Neural cell (in vitro differentiated cells): ENCODE data around the gene SLC7A14.

ENCODE experiments used
- CTCF ChIP-seq: fragments of 450-650 bp; IDR thresholded peaks from 2 replicates; pipeline ENCODE4 v1.5.1; 2014; ENCODE audit warnings: antibody characterized with exemption, mild to moderate bottlenecking, moderate library complexity; ENCODE audit not compliant: poor library complexity, severe bottlenecking
- EP300 ChIP-seq: fragments of 450-650 bp; conservative IDR thresholded peaks from 2 replicates; pipeline ENCODE4 v1.6.1; 2014; ENCODE audit warnings: antibody characterized with exemption, mild to moderate bottlenecking, moderate library complexity; ENCODE audit not compliant: poor library complexity, severe bottlenecking
- EZH2 ChIP-seq: fragments of 200-600, 300-800 bp; shearing (Covaris generic), sonication (generic); IDR thresholded peaks from 2 replicates; pipeline ENCODE4 v1.6.1; 2014; ENCODE audit warnings: antibody characterized with exemption, low read length, borderline replicate concordance, mild to moderate bottlenecking; ENCODE audit not compliant: insufficient read depth, poor library complexity, severe bottlenecking
- MXI1 ChIP-seq: fragments of 450-650 bp; conservative IDR thresholded peaks from 2 replicates; pipeline ENCODE4 v1.6.1; 2014; ENCODE audit warnings: antibody characterized with exemption, mild to moderate bottlenecking; ENCODE audit not compliant: poor library complexity, severe bottlenecking
- POLR2AphosphoS5 ChIP-seq: IDR thresholded peaks from 2 replicates; pipeline ENCODE4 v1.6.1; 2012
- RAD21 ChIP-seq: fragments of 450-650 bp; conservative IDR thresholded peaks from 2 replicates; pipeline ENCODE4 v1.6.1; 2014; ENCODE audit warnings: antibody characterized with exemption, mild to moderate bottlenecking, moderate library complexity
- REST ChIP-seq: IDR thresholded peaks from 2 replicates; pipeline ENCODE4 v1.6.1; 2012; ENCODE audit warnings: borderline replicate concordance
- SMC3 ChIP-seq: fragments of 450-650 bp; conservative IDR thresholded peaks from 2 replicates; pipeline ENCODE4 v1.6.1; 2014; ENCODE audit warnings: antibody characterized with exemption, mild to moderate bottlenecking, moderate library complexity; ENCODE audit not compliant: poor library complexity
- TAF1 ChIP-seq: IDR thresholded peaks from 2 replicates; pipeline ENCODE4 v1.6.1; 2012; ENCODE audit warnings: low read depth

DNA sequence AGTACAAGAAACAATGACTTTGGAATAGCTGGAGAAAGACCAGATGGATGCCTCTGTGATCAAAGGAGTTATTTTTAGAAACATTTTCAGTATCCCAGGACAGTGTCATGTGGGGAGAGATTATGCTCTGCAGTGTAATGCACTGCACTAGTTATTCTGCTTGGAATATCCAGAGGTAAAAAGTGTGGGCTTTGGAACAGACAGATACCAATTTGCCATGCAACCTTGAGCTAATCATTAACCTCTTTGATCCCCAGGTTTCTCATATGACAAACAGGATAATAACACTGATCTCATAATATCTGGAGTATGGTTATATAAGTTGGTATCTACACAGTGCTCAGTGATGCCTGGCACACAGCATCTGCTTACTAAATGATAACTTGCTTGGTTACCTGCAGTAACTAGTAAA is 12.2 kb upstream of the SLC7A14 start:
- no peak for TF ChIP-seq CTCF
- TF ChIP-seq POLR2AphosphoS5: no peak
- TF ChIP-seq SMC3: no peak
- TF ChIP-seq TAF1: no peak
- no peak for TF ChIP-seq EZH2
- TF ChIP-seq REST: no peak
- TF ChIP-seq EP300: peak; percentile 21
- no peak for TF ChIP-seq RAD21
- TF ChIP-seq MXI1: no peak
